D341Med (cell line): ENCODE measurements around the gene ARHGAP20.
"Not testable (repeated sequence)": the region's sequence is repeated elsewhere in the genome, so short reads cannot be mapped to it uniquely, and the experiment has no call there.

Experiments
- DNase-seq: peaks from one replicate; pipeline ENCODE4 v3.0.0; 2012; ENCODE audit warnings: low spot score

ARHGAP20 gene

GRCh38 chr11:110715541-110715940 lies 3.3 kb upstream of the ARHGAP20 start:
- no peak for DNase-seq

GRCh38 chr11:110713449-110713776 lies 1.2 kb upstream of the ARHGAP20 start:
- DNase-seq = no peak

GRCh38 chr11:110712659-110713448 lies 617 bp upstream of the ARHGAP20 start:
- peak; percentile 77 for DNase-seq

GRCh38 chr11:110711448-110711775 lies 825 bp downstream of the ARHGAP20 start:
- no peak for DNase-seq

GRCh38 chr11:110710628-110711381 lies 1.4 kb downstream of the ARHGAP20 start:
- DNase-seq = peak; percentile 62

- no peak for DNase-seq
Measured at GRCh38 chr11:110704210-110704864, 7.9 kb downstream of the ARHGAP20 start.

- no peak for DNase-seq
Measured at GRCh38 chr11:110691926-110692325, 20.3 kb downstream of the ARHGAP20 start.

- no peak for DNase-seq
Measured at GRCh38 chr11:110689306-110689705, 22.9 kb downstream of the ARHGAP20 start.

- no peak for DNase-seq
Measured at GRCh38 chr11:110679323-110679975, 32.8 kb downstream of the ARHGAP20 start.

GRCh38 chr11:110675548-110675947 lies 36.7 kb downstream of the ARHGAP20 start:
- no peak for DNase-seq

GRCh38 chr11:110665689-110666465 lies 46.4 kb downstream of the ARHGAP20 start:
- no peak for DNase-seq

GRCh38 chr11:110655967-110656366 lies 56.3 kb downstream of the ARHGAP20 start:
- DNase-seq = no peak

- no peak for DNase-seq
Measured at GRCh38 chr11:110654456-110654855, 57.8 kb downstream of the ARHGAP20 start.

GRCh38 chr11:110645253-110645652 lies 67.0 kb downstream of the ARHGAP20 start:
- no peak for DNase-seq

- no peak for DNase-seq
Measured at GRCh38 chr11:110634370-110634769, 77.9 kb downstream of the ARHGAP20 start.

- no peak for DNase-seq
Measured at GRCh38 chr11:110631551-110631950, 80.7 kb downstream of the ARHGAP20 start.

GRCh38 chr11:110629594-110629993 lies 82.6 kb downstream of the ARHGAP20 start:
- DNase-seq = no peak

GRCh38 chr11:110621826-110622225 lies 90.4 kb downstream of the ARHGAP20 start:
- no peak for DNase-seq

- DNase-seq = not testable (repeated sequence)
Measured at GRCh38 chr11:110619366-110619765, 92.9 kb downstream of the ARHGAP20 start.

GRCh38 chr11:110614031-110614430 lies 98.2 kb downstream of the ARHGAP20 start:
- no peak for DNase-seq

GRCh38 chr11:110613197-110613918 lies 98.9 kb downstream of the ARHGAP20 start:
- no peak for DNase-seq
